ENCODE measurements around the gene ASB6.

Gene ASB6

GRCh38 chr9:129587487-129588262 is 54.3 kb downstream of the ASB6 start:
- DNase-seq (ENCODE audit: low read depth, low spot score), result no peak

- DNase-seq (ENCODE audit: low read depth, low spot score), result no peak
These were observed 55.3 kb downstream of the ASB6 start for GRCh38 chr9:129586685-129587084.

DNA sequence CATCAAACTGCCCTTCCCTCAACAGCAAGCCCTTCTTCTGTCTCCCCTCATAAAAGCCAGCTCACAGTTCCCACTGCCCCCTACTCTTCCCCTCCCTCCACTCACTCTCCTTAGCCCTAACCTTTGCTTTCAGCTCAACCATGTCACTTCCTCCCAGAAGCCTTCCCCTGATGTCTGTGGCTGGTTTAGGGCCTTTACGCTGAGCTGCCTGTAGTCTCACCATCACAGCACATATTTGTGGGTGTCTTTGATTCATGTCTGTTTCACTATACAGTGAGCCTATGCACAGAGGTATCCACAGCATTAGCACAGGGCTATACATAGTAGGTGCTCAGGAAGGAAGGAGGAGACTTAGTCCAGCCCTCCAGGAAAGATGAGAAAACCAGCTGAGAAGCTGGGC is 55.7 kb downstream of the ASB6 start:
- no peak for DNase-seq (ENCODE audit: low read depth, low spot score)

GRCh38 chr9:129585352-129585751 is 56.6 kb downstream of the ASB6 start:
- no peak for DNase-seq (ENCODE audit: low read depth, low spot score)
